H1 (cell line): ENCODE results near the gene SCMH1. TPM values are rescaled to one million over a fixed set of nuclear protein-coding genes. Genes with fewer than 3 reads are reported as not detected.

ENCODE experiments used
- CTCF ChIA-PET: fragments of 300-600 bp; sonication (Branson Sonifier 250); formaldehyde crosslinking; loops from one replicate; lab custom pipeline; 2021; ENCODE audit not compliant: partially characterized antibody; lab: Charles Lee
- POLR2A ChIA-PET: fragments of 300-600 bp; sonication (Branson Sonifier 250); formaldehyde crosslinking; loops from one replicate; lab custom pipeline; 2021; ENCODE audit warnings: inconsistent platforms; ENCODE audit not compliant: partially characterized antibody; lab: Charles Lee
- DNase-seq, 2 experiments: peaks; one replicate each; pipeline versions ENCODE4 v3.0.0 to v3.0.0-alpha.2; 2010 to 2022; ENCODE audit warnings: low spot score in 2 of 2, low read depth in 1 of 2, mixed read lengths in 1 of 2
- FAIRE-seq: peaks from 2 replicates; lab custom pipeline; 2011; peaks lifted over from hg19 to GRCh38; lab: Jason Lieb, UNC
- H2AFZ ChIP-seq: 2 replicates; pipeline ENCODE4 v1.8.1; 2012; ENCODE audit warnings: low read length, inconsistent platforms
- H2AK5ac ChIP-seq: 2 replicates; pipeline ENCODE4 v1.6.1; 2013; ENCODE audit warnings: low read depth, low read length
- H2BK120ac ChIP-seq: replicated peaks from 2 replicates; pipeline ENCODE3; 2013; ENCODE audit warnings: low read depth, low read length, inconsistent platforms
- H2BK12ac ChIP-seq: 2 replicates; pipeline ENCODE4 v1.6.1; 2013; ENCODE audit warnings: low read depth, low read length
- H2BK15ac ChIP-seq: 2 replicates; pipeline ENCODE4 v1.6.1; 2013; ENCODE audit warnings: low read length
- H2BK20ac ChIP-seq: 2 replicates; pipeline ENCODE4 v1.6.1; 2013; ENCODE audit warnings: low read length
- H2BK5ac ChIP-seq: 2 replicates; pipeline ENCODE4 v1.6.1; 2013; ENCODE audit warnings: low read depth, low read length
- H3K14ac ChIP-seq: 2 replicates; pipeline ENCODE4 v1.6.1; 2013; ENCODE audit warnings: inconsistent platforms; ENCODE audit not compliant: insufficient read length
- H3K18ac ChIP-seq: 2 replicates; pipeline ENCODE4 v1.6.1; 2013; ENCODE audit warnings: low read length; ENCODE audit errors: extremely low read depth
- H3K23ac ChIP-seq: 2 replicates; pipeline ENCODE4 v1.6.1; 2013; ENCODE audit warnings: inconsistent platforms; ENCODE audit not compliant: insufficient read length
- H3K23me2 ChIP-seq: 2 replicates; pipeline ENCODE4 v1.6.1; 2013; ENCODE audit warnings: low read depth, low read length
- H3K27ac ChIP-seq: 2 replicates; pipeline ENCODE4 v1.6.1; 2011; ENCODE audit warnings: low read depth, low read length, inconsistent platforms
- H3K27me3 ChIP-seq, 4 experiments: replicated peaks in 1 of 4; 1 replicate in 1 of 4; 2 replicates in 3 of 4; pipeline versions ENCODE4 v1.6.1 to v1.8.1; 2011 to 2013; ENCODE audit warnings: low read length in 3 of 4, mild to moderate bottlenecking in 3 of 4, inconsistent platforms in 2 of 4, mixed read lengths in 2 of 4, moderate library complexity in 1 of 4; ENCODE audit not compliant: control insufficient read depth in 3 of 4, insufficient read depth in 3 of 4; ENCODE audit errors: extremely low read depth in 1 of 4
- H3K36me3 ChIP-seq, 4 experiments: 2 replicates each; pipeline versions ENCODE4 v1.6.1 to v1.8.1; 2011 to 2013; ENCODE audit warnings: mild to moderate bottlenecking in 4 of 4, low read length in 3 of 4, moderate library complexity in 2 of 4, control low read depth in 1 of 4, inconsistent platforms in 1 of 4; ENCODE audit not compliant: insufficient read depth in 4 of 4, control insufficient read depth in 2 of 4
- H3K4ac ChIP-seq: replicated peaks from 2 replicates; pipeline ENCODE3; 2013; ENCODE audit warnings: low read length, low read depth, mixed read lengths, inconsistent platforms; ENCODE audit not compliant: insufficient read length
- H3K4me1 ChIP-seq, 4 experiments: replicated peaks in 1 of 4; 1 replicate in 1 of 4; 2 replicates in 3 of 4; pipeline versions ENCODE4 v1.6.1 to v1.8.1; 2011 to 2013; ENCODE audit warnings: low read length in 3 of 4, inconsistent platforms in 2 of 4, mixed read lengths in 1 of 4; ENCODE audit not compliant: insufficient read depth in 4 of 4, control insufficient read depth in 3 of 4
- H3K4me2 ChIP-seq, 2 experiments: 2 replicates each; pipeline versions ENCODE4 v1.6.1 to v1.8.1; 2011 to 2013; ENCODE audit warnings: low read depth in 2 of 2, low read length in 2 of 2, control low read depth in 1 of 2, inconsistent platforms in 1 of 2, mild to moderate bottlenecking in 1 of 2; ENCODE audit not compliant: insufficient read depth in 1 of 2
- H3K4me3 ChIP-seq, 4 experiments: fragments of 200-600, 300-600 bp in 1 of 4; sonication (generic), shearing (Covaris generic), sonication (Bioruptor Twin) in 1 of 4; 2 replicates each; pipeline versions ENCODE4 v1.5.1 to v1.8.1; 2011 to 2016; ENCODE audit warnings: low read length in 4 of 4, low read depth in 3 of 4, control low read depth in 2 of 4, inconsistent platforms in 2 of 4, mild to moderate bottlenecking in 2 of 4, mixed read lengths in 1 of 4, moderate library complexity in 1 of 4; ENCODE audit not compliant: insufficient read depth in 2 of 4; ENCODE audit errors: extremely low read depth in 1 of 4
- H3K56ac ChIP-seq: replicated peaks from 2 replicates; pipeline ENCODE3; 2013; ENCODE audit warnings: low read depth, mild to moderate bottlenecking, mixed read lengths, low read length, inconsistent platforms; ENCODE audit not compliant: insufficient read length
- H3K79me1 ChIP-seq: 2 replicates; pipeline ENCODE4 v1.6.1; 2013; ENCODE audit warnings: low read depth, low read length, control low read depth
- H3K79me2 ChIP-seq, 2 experiments: 2 replicates each; pipeline versions ENCODE4 v1.6.1 to v1.8.1; 2012 to 2013; ENCODE audit warnings: low read length in 2 of 2, mild to moderate bottlenecking in 2 of 2, inconsistent platforms in 1 of 2; ENCODE audit not compliant: insufficient read depth in 2 of 2, control insufficient read depth in 1 of 2
- H3K9ac ChIP-seq, 4 experiments: replicated peaks in 1 of 4; 1 replicate in 1 of 4; 2 replicates in 3 of 4; pipeline versions ENCODE4 v1.6.1 to v1.8.1; 2011 to 2013; ENCODE audit warnings: low read depth in 3 of 4, low read length in 3 of 4, control low read depth in 2 of 4, mild to moderate bottlenecking in 2 of 4, moderate library complexity in 2 of 4, inconsistent platforms in 1 of 4; ENCODE audit errors: extremely low read depth in 1 of 4
- H3K9me3 ChIP-seq, 2 experiments: 2 replicates each; pipeline versions ENCODE4 v1.6.1 to v1.8.1; 2012 to 2013; ENCODE audit warnings: mild to moderate bottlenecking in 2 of 2, moderate library complexity in 2 of 2, control low read depth in 1 of 2, inconsistent platforms in 1 of 2, low read depth in 1 of 2, low read length in 1 of 2, mixed read lengths in 1 of 2; ENCODE audit not compliant: insufficient read depth in 2 of 2
- H4K20me1 ChIP-seq, 2 experiments: replicated peaks in 1 of 2; 2 replicates each; pipeline versions ENCODE3 to v1.8.1; 2011 to 2013; ENCODE audit warnings: inconsistent platforms in 2 of 2, low read length in 2 of 2, mild to moderate bottlenecking in 1 of 2; ENCODE audit not compliant: insufficient read depth in 2 of 2, control insufficient read depth in 1 of 2
- H4K5ac ChIP-seq: 2 replicates; pipeline ENCODE4 v1.6.1; 2013; ENCODE audit warnings: low read length, low read depth, mixed read lengths, inconsistent platforms; ENCODE audit not compliant: insufficient read length
- H4K8ac ChIP-seq: 2 replicates; pipeline ENCODE4 v1.8.0; 2013; ENCODE audit warnings: mild to moderate bottlenecking, moderate library complexity, low read length, inconsistent platforms; ENCODE audit not compliant: insufficient read depth; ENCODE audit errors: extremely low read depth
- H4K91ac ChIP-seq: replicated peaks from 2 replicates; pipeline ENCODE3; 2013; ENCODE audit warnings: low read length, mixed read lengths, inconsistent platforms; ENCODE audit not compliant: insufficient read length
- BACH1 ChIP-seq: IDR thresholded peaks from 2 replicates; pipeline ENCODE4 v1.6.1; 2012; ENCODE audit warnings: low read length, improper control_type of control experiment
- BCL11A ChIP-seq, 2 experiments: IDR thresholded peaks; one replicate each; pipeline ENCODE4 v1.6.1; 2011; ENCODE audit warnings: low read depth in 2 of 2, low read length in 2 of 2, mild to moderate bottlenecking in 2 of 2
- CTCF ChIP-seq, 3 experiments: IDR thresholded peaks; 1 replicate in 2 of 3; 2 replicates in 1 of 3; pipeline versions ENCODE4 v1.5.1 to v1.6.1; 2011; ENCODE audit warnings: low read length in 3 of 3, mild to moderate bottlenecking in 3 of 3, inconsistent platforms in 2 of 3, low read depth in 1 of 3, moderate library complexity in 1 of 3; ENCODE audit not compliant: insufficient read depth in 1 of 3; ENCODE audit errors: control extremely low read depth in 1 of 3
- EZH2 ChIP-seq: fragments of 200-600 bp; sonication (generic); IDR thresholded peaks from 2 replicates; pipeline ENCODE4 v1.7.1; 2012; ENCODE audit warnings: low read depth, mild to moderate bottlenecking, moderate library complexity, low read length, inconsistent platforms; ENCODE audit not compliant: severe bottlenecking
- HDAC2 ChIP-seq, 2 experiments: fragments of 300-600 bp in 1 of 2; sonication (generic) in 1 of 2; IDR thresholded peaks; 2 replicates each; pipeline ENCODE4 v1.6.1; 2011 to 2012; ENCODE audit warnings: low read depth in 2 of 2, low read length in 2 of 2, mild to moderate bottlenecking in 2 of 2, moderate library complexity in 2 of 2, borderline replicate concordance in 1 of 2, inconsistent platforms in 1 of 2
- JUN ChIP-seq: IDR thresholded peaks from 2 replicates; pipeline ENCODE4 v1.6.1; 2011; ENCODE audit warnings: low read depth, mild to moderate bottlenecking, improper control_type of control experiment, low read length
- NANOG ChIP-seq: IDR thresholded peaks from 2 replicates; pipeline ENCODE4 v1.6.1; 2011; ENCODE audit warnings: low read length, low read depth, mild to moderate bottlenecking, inconsistent platforms; ENCODE audit not compliant: insufficient read depth, poor library complexity, severe bottlenecking
- POLR2A ChIP-seq, 2 experiments: IDR thresholded peaks; 1 replicate in 1 of 2; 2 replicates in 1 of 2; pipeline ENCODE4 v1.6.1; 2011; ENCODE audit warnings: low read depth in 2 of 2, low read length in 2 of 2, mild to moderate bottlenecking in 2 of 2; ENCODE audit errors: control extremely low read depth in 1 of 2
- RNF2 ChIP-seq: fragments of 200-900, 300-1000 bp; sonication (generic); IDR thresholded peaks from 2 replicates; pipeline ENCODE4 v1.7.1; 2016; ENCODE audit warnings: borderline replicate concordance, low read depth, mild to moderate bottlenecking, antibody characterized with exemption, low read length; ENCODE audit not compliant: poor library complexity, severe bottlenecking; ENCODE audit errors: missing control alignments
- SIN3A ChIP-seq, 2 experiments: IDR thresholded peaks in 1 of 2; conservative IDR thresholded peaks in 1 of 2; 2 replicates each; pipeline ENCODE4 v1.6.1; 2011 to 2012; ENCODE audit warnings: low read length in 2 of 2, improper control_type of control experiment in 1 of 2, low read depth in 1 of 2, mild to moderate bottlenecking in 1 of 2
- WGBS, 2 experiments: shearing (Covaris generic) in 1 of 2; methylation state at CpG; one replicate each; pipeline versions ENCODE4 v1.1.6 to v1.1.7; 2013 to 2015; ENCODE audit warnings: low lambda C conversion rate in 2 of 2, mixed read lengths in 2 of 2, inconsistent platforms in 1 of 2, low coverage in 1 of 2, missing lambda C conversion rate in 1 of 2; ENCODE audit not compliant: insufficient replicate concordance in 2 of 2, insufficient coverage in 1 of 2, insufficient read length in 1 of 2; ENCODE audit errors: extremely low coverage in 1 of 2, missing lambda C conversion rate in 1 of 2; 5-methylcytosine and 5-hydroxymethylcytosine counted together
- polyA plus RNA-seq, 7 experiments: library from polyadenylated mRNA; depleted of rRNA in 3 of 7; stranded (reverse) in 5 of 7; unstranded in 2 of 7; fragments of >200 nt in 5 of 7; fragments of 200-250 nt in 2 of 7; gene quantifications; 1 replicate in 5 of 7; 2 replicates in 1 of 7; 4 replicates in 1 of 7; pipeline versions ENCODE4 v1.2.1 to v1.2.3, GENCODE V29; 2011 to 2013; ENCODE audit warnings: missing spikeins in 2 of 7, mixed read lengths in 2 of 7
- total RNA-seq: library from RNA; stranded (reverse); fragmentation: NEBNext Ultra II Directional; extraction: Animal tissue kit (Norgen Biotek cat#: 25700); gene quantifications from 2 replicates; pipeline ENCODE4 v1.2.1, GENCODE V29; 2021

Gene SCMH1
- total and polyA plus RNA-seq, 2 of the 8 experiments (the other 6 are each of a cell fraction or from before 2014, with no cell fraction given) = 16.6 to 30.7 TPM

GRCh38 chr1:41045740-41046139 lies 196.4 kb downstream of the SCMH1 start:
- H2BK12ac ChIP-seq = no peak overlapping the region
- no peak overlapping the region for H2AK5ac ChIP-seq
- POLR2A ChIA-PET = no interaction called here
- 87% methylated on average over 5 of the region's 5 CpGs; no CpG with 5 or more reads in 1 of the 2 experiments for WGBS, 2 experiments
- H3K9ac ChIP-seq = no peak overlapping the region
- H2BK15ac ChIP-seq = no peak overlapping the region
- H3K79me2 ChIP-seq = no peaks in the 10 kb centered on the region
- H2BK120ac ChIP-seq = no peak overlapping the region
- H3K4me3 ChIP-seq = no peak overlapping the region
- no peak overlapping the region for H3K56ac ChIP-seq
- H3K14ac ChIP-seq = no peak overlapping the region
- H3K23ac ChIP-seq = no peak overlapping the region
- H2BK5ac ChIP-seq = no peak overlapping the region
- H2AFZ ChIP-seq = no peak overlapping the region
- no peak for FAIRE-seq
- no peak overlapping the region for H3K18ac ChIP-seq
- H3K4me2 ChIP-seq = no peak overlapping the region
- no peak overlapping the region for H4K8ac ChIP-seq
- H3K27me3 ChIP-seq = no peaks in the 10 kb centered on the region
- no peak overlapping the region for H3K4ac ChIP-seq
- peaks cover 0 to 3% of the 10 kb centered on the region in 2 experiments for H4K20me1 ChIP-seq
- no peak overlapping the region for H4K5ac ChIP-seq
- no peaks in the 10 kb centered on the region for H3K4me1 ChIP-seq
- H2BK20ac ChIP-seq = no peak overlapping the region
- H3K79me1 ChIP-seq = no peaks in the 10 kb centered on the region
- H4K91ac ChIP-seq = no peak overlapping the region
- peaks cover 0 to 2% (median 0%) of the 10 kb centered on the region in 4 experiments; a peak in 1 of 8 replicates for H3K36me3 ChIP-seq
- H3K27ac ChIP-seq = no peak overlapping the region
- H3K9me3 ChIP-seq = no peaks in the 10 kb centered on the region
- CTCF ChIA-PET = no interaction called here
- no peak for DNase-seq
- H3K23me2 ChIP-seq = no peaks in the 10 kb centered on the region
- TF ChIP-seq NANOG = no peak
- TF ChIP-seq BCL11A (IDR thresholded peaks at IDR 0.05; ENCODE audit: low read depth in 2 of 2, low read length in 2 of 2) = no peak
- TF ChIP-seq SIN3A (conservative IDR thresholded peaks at IDR 0.05 in 1 of 2, IDR thresholded peaks at IDR 0.05 in 1 of 2; ENCODE audit: low read depth in 1 of 2, low read length in 2 of 2) = no peak
- no peak for TF ChIP-seq POLR2A (IDR thresholded peaks at IDR 0.05; ENCODE audit: control extremely low read depth in 1 of 2, low read depth in 2 of 2, low read length in 2 of 2)
- TF ChIP-seq RNF2 = no peak
- TF ChIP-seq JUN = no peak
- TF ChIP-seq CTCF (IDR thresholded peaks at IDR 0.05; ENCODE audit: control extremely low read depth in 1 of 3, insufficient read depth in 1 of 3, low read depth in 1 of 3, low read length in 3 of 3) = no peak
- no peak for TF ChIP-seq HDAC2 (IDR thresholded peaks at IDR 0.05; ENCODE audit: borderline replicate concordance in 1 of 2, low read depth in 2 of 2, low read length in 2 of 2)
- no peak for TF ChIP-seq BACH1
- no peak for TF ChIP-seq EZH2
